RWPE1 (cell line): Measurements from ENCODE around the gene MRO.
"Not testable (repeated sequence)": the region's sequence is repeated elsewhere in the genome, so short reads cannot be mapped to it uniquely, and the experiment has no call there.

Source experiments
- CTCF ChIA-PET: fragments of 350-600 bp; sonication (Branson Sonifier 250); formaldehyde crosslinking; extraction: SDS; loops from one replicate; lab custom pipeline; 2021; lab: Yijun Ruan, JAX
- POLR2A ChIA-PET: fragments of 400-600 bp; formaldehyde crosslinking; extraction: SDS; loops from one replicate; lab custom pipeline; 2020; ENCODE audit warnings: antibody characterized with exemption; ENCODE audit not compliant: low non-redundant PET; lab: Yijun Ruan, JAX
- DNase-seq: peaks from one replicate; pipeline ENCODE4 v3.0.0; 2012; ENCODE audit warnings: low spot score
- H3K27ac ChIP-seq: fragments of 450-650 bp; 2 replicates; pipeline ENCODE4 v1.5.1; 2017
- TF ChIP-seq, protein P1 (sequence below): fragments of 450-650 bp; conservative IDR thresholded peaks from 2 replicates; pipeline ENCODE4 v1.5.1; 2017; ENCODE audit warnings: low read depth, mild to moderate bottlenecking

Gene MRO

DNA sequence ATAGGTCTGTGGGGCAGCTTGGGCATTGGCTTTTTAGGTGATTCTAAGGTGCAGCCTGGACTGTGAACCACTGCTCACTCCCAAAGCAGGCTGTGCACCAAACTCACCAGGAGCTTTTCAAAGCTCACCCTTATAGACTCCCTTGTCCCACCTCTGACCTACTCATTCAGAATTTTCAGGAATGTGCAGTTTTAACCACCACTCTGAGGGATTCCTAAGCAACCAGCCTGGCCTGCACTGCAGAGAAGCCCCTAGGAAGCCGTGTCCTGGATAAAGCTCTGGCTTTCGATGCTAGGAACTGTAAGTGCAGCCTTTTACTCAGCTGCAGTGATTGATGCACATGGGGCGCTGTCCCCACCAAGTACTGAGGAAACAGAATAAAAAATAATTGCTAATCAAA, 33.0 kb downstream of the MRO start:
- TF ChIP-seq, protein P1, sequence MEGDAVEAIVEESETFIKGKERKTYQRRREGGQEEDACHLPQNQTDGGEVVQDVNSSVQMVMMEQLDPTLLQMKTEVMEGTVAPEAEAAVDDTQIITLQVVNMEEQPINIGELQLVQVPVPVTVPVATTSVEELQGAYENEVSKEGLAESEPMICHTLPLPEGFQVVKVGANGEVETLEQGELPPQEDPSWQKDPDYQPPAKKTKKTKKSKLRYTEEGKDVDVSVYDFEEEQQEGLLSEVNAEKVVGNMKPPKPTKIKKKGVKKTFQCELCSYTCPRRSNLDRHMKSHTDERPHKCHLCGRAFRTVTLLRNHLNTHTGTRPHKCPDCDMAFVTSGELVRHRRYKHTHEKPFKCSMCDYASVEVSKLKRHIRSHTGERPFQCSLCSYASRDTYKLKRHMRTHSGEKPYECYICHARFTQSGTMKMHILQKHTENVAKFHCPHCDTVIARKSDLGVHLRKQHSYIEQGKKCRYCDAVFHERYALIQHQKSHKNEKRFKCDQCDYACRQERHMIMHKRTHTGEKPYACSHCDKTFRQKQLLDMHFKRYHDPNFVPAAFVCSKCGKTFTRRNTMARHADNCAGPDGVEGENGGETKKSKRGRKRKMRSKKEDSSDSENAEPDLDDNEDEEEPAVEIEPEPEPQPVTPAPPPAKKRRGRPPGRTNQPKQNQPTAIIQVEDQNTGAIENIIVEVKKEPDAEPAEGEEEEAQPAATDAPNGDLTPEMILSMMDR = no peak
- no peak overlapping the region for H3K27ac ChIP-seq
- no peak for DNase-seq
- POLR2A ChIA-PET = no interaction called here
- CTCF ChIA-PET = no interaction called here

DNA sequence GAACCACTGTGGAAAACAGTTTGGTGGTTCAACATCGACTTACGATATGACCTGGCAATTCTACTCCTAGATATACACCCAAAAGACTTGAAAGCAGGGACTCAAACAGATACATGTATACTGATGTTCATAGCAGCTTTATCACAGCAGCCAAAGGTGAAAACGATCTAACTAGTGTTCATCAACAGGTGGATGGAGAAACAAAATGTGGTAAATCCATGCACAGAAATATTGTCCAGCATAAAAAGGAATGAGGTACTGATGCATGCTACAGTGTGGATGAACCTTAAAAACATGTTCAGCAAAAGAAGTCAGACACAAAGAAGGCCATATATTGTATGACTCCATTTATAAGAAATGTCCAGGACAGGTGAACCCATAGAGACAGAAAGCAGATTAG, 36.3 kb downstream of the MRO start:
- ChIA-PET POLR2A (no interaction called here), CTCF (no interaction called here)
- no peak for DNase-seq
- TF ChIP-seq, protein P1 = no peak
- H3K27ac ChIP-seq = no peak overlapping the region

DNA sequence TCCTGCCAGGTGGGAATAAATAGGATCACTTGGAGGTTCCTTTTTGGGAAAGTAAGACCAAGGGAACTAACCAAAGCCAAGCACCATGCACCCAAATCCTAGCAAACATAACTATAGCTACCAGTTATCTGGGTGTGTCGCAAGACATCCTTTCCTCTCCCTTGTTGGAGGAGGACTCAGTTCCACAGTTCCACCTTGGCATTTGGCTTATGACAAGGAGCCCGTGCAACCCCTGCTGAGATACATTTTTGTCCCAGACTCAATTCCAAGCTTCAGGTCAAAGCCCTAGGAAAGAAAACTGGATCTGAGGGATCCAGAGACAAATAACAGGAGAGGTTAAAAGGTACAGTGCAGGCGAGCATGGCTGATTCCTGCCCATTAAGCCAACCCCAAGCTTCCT, 40.8 kb downstream of the MRO start:
- CTCF ChIA-PET, H3K27ac ChIP-seq, DNase-seq, POLR2A ChIA-PET: not testable (repeated sequence)

DNA sequence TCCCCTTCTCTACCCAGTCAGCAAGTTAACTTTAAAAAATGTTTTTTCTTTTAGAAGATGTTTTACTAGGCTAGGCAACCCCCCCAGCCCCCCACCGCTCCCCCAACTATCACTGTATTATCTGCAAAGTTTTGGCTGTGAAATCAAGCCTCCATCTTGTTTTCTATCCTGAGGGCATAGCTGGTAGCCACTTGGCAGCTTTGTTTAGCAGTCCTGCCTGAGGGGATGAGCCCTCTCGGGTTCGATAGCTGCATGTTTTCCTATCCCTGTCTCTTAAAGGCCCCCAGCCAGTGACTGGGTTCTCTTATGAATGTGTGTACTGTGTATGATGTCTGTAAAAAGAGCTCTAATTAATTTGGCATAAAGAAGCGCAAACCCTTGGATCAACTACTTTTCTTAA, 43.4 kb downstream of the MRO start:
- TF ChIP-seq, protein P1 = no peak
- POLR2A ChIA-PET = no interaction called here
- H3K27ac ChIP-seq = no peak overlapping the region
- DNase-seq = no peak
- CTCF ChIA-PET = interaction anchor here (0.7 kb wide), 1 partner anchor 17 kb away, joined by 4 read pairs; no protein-coding TSS in a partner anchor

DNA sequence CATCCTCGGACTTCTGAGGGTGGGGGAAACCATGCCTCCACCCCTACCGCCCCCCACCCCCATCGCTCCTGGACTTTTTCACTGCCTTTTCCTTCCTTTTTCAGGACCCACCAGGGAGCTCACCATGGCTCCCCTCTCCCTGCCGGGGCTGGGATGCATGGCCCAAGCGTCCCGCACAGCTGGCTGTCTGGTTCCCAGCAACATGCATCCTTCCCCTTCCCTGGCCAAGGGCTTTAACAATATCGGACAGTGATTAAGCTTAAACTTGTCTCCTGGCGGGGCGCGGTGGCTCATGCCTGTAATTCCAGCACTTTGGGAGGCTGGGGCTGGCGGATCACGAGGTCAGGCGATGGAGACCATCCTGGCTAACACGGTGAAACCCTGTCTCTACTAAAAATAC, 44.1 kb downstream of the MRO start:
- CTCF ChIA-PET = no interaction called here
- POLR2A ChIA-PET = no interaction called here
- DNase-seq = no peak
- H3K27ac ChIP-seq = no peak overlapping the region
- TF ChIP-seq, protein P1 = no peak

DNA sequence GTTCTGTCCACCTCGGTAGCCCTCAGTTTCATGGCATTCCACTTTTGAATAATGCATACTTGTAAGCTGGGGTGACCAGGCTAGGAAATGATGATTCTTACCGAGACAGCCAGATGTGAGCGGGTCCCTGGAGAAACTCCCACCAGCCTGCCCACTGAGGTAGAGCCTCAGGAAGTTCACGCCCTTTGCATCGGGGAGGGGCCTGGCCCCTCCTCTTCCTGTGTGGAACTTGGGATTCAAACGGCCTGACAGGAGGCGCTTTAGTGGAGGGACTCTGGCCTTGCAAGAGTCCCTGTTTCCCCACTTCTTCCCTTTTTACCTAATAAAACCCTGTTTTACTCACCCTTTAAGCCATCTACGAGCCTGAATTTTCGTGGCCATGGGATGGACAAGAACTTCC, 44.6 kb downstream of the MRO start:
- ChIA-PET CTCF (no interaction called here), POLR2A (no interaction called here)
- DNase-seq = no peak
- no peak overlapping the region for H3K27ac ChIP-seq
- TF ChIP-seq, protein P1 = no peak

DNA sequence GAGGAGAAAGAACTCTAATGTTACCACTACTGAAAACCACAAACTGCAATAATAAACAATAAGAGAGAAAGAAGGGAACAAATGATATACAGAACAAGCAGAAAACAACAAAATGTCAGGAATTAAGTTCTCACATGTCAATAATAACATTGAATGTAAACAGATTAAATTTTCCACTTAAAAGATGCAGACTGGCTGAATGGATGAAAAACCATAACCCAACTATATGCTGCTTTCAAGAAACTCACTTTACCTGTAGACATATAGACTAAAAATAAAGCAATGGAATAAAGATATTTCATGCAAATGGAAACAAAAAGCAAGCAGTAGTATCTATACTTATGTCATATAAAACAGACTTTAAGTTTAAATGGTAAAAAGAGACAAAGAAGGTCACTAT, 50.4 kb downstream of the MRO start:
- no peak for DNase-seq
- TF ChIP-seq, protein P1 = no peak
- POLR2A ChIA-PET = no interaction called here
- CTCF ChIA-PET = no interaction called here
- no peak overlapping the region for H3K27ac ChIP-seq
